Liver (tissue), 3 donors: ENCODE results near the gene LDHAL6B.

ENCODE experiments used
- CTCF ChIP-seq: fragments of 150-350 bp; IDR thresholded peaks from 2 replicates; pipeline ENCODE4 v1.5.1; 2017; ENCODE audit warnings: improper control_type of control experiment, low read depth, low read length; ENCODE audit not compliant: missing input control
- RAD21 ChIP-seq, 2 donors: IDR thresholded peaks; 2 replicates each; pipeline ENCODE4 v1.6.1; 2016; ENCODE audit warnings: antibody characterized with exemption in 2 of 2, mild to moderate bottlenecking in 2 of 2
- SP1 ChIP-seq: IDR thresholded peaks from 2 replicates; pipeline ENCODE4 v1.6.1; 2018; ENCODE audit warnings: antibody characterized with exemption, mild to moderate bottlenecking
- donor health status: healthy.
- donor health status: healthy.

- TF ChIP-seq SP1, result no peak
- TF ChIP-seq RAD21 (IDR thresholded peaks at IDR 0.05), result no peak
- TF ChIP-seq CTCF, result no peak
Measured at GRCh38 chr15:59257140-59257539, 50.5 kb downstream of the LDHAL6B start.
